NT2/D1 (cell line): ENCODE data around the gene PSMB8.

Experiments
- YY1 ChIP-seq: IDR thresholded peaks from 2 replicates; pipeline ENCODE4 v1.6.1; 2011; ENCODE audit not compliant: insufficient read length, insufficient read depth
- ZNF274 ChIP-seq: IDR thresholded peaks from 2 replicates; pipeline ENCODE4 v1.6.1; 2011; ENCODE audit warnings: mild to moderate bottlenecking, low read depth, low read length

GRCh38 chr6:32845384-32845884 lies 1.6 kb upstream of the PSMB8 start:
- no peak for TF ChIP-seq YY1
- TF ChIP-seq ZNF274, result no peak
